Measurements from ENCODE around the gene DSE. TPM values are rescaled to one million over a fixed set of nuclear protein-coding genes. Genes with fewer than 3 reads are reported as not detected.
A peak's percentile ranks its signal among the peaks of the same experiment; 100 is the strongest.

Gene DSE
- total and polyA plus RNA-seq, 2 experiments from 2014 or later, result 12.7 to 28.1 TPM

- TF ChIP-seq CTCF (IDR thresholded peaks at IDR 0.05; ENCODE audit: low read depth, low read length), result no peak
- Histone ChIP-seq H3K36me3 (no peaks in the 10 kb centered on the region), H3K9me3 (ENCODE audit: low read depth) (no peaks in the 10 kb centered on the region), H3K27ac (no peak overlapping the region), H3K4me1 (ENCODE audit: low read depth) (peaks cover 6% of the 10 kb centered on the region), H3K4me3 (no peak overlapping the region), H3K27me3 (no peaks in the 10 kb centered on the region)
- DNase-seq (ENCODE audit: low read depth in 1 of 2, low spot score in 1 of 2), result no peak
Measured at GRCh38 chr6:116354236-116354635, 16.5 kb upstream of the DSE start.

- no peak overlapping the region for H3K27ac ChIP-seq
Measured at GRCh38 chr6:116355796-116356195, 15.0 kb upstream of the DSE start.

GRCh38 chr6:116359131-116359530 is 11.6 kb upstream of the DSE start:
- DNase-seq (ENCODE audit: low read depth in 1 of 2, low spot score in 1 of 2), result no peak
- H3K27me3 ChIP-seq, result no peaks in the 10 kb centered on the region
- no peak for TF ChIP-seq CTCF (IDR thresholded peaks at IDR 0.05; ENCODE audit: low read depth, low read length)
- no peaks in the 10 kb centered on the region for H3K9me3 ChIP-seq (ENCODE audit: low read depth)
- no peaks in the 10 kb centered on the region for H3K36me3 ChIP-seq
- H3K27ac ChIP-seq, result no peak overlapping the region
- H3K4me1 ChIP-seq (ENCODE audit: low read depth), result peaks cover 3% of the 10 kb centered on the region
- no peak overlapping the region for H3K4me3 ChIP-seq

More at GRCh38 chr6:116355796-116356195, 15.0 kb upstream of the DSE start:
- H3K36me3 ChIP-seq, result no peaks in the 10 kb centered on the region
- H3K9me3 ChIP-seq (ENCODE audit: low read depth), result no peaks in the 10 kb centered on the region
- no peak overlapping the region for H3K4me3 ChIP-seq
- DNase-seq (ENCODE audit: low read depth in 1 of 2, low spot score in 1 of 2), result no peak
- peaks cover 6% of the 10 kb centered on the region for H3K4me1 ChIP-seq (ENCODE audit: low read depth)
- no peak for TF ChIP-seq CTCF (IDR thresholded peaks at IDR 0.05; ENCODE audit: low read depth, low read length)
- no peaks in the 10 kb centered on the region for H3K27me3 ChIP-seq

- H3K27me3 ChIP-seq, result no peaks in the 10 kb centered on the region
- DNase-seq (ENCODE audit: low read depth in 1 of 2, low spot score in 1 of 2), result no peak
- no peaks in the 10 kb centered on the region for H3K9me3 ChIP-seq (ENCODE audit: low read depth)
- H3K4me1 ChIP-seq (ENCODE audit: low read depth), result no peaks in the 10 kb centered on the region
- H3K4me3 ChIP-seq, result no peak overlapping the region
- no peak overlapping the region for H3K27ac ChIP-seq
- H3K36me3 ChIP-seq, result no peaks in the 10 kb centered on the region
- no peak for TF ChIP-seq CTCF (IDR thresholded peaks at IDR 0.05; ENCODE audit: low read depth, low read length)
Measured at GRCh38 chr6:116359835-116360234, 10.9 kb upstream of the DSE start.

- Histone ChIP-seq H3K27ac (no peak overlapping the region), H3K27me3 (no peaks in the 10 kb centered on the region), H3K36me3 (no peaks in the 10 kb centered on the region), H3K4me1 (ENCODE audit: low read depth) (no peaks in the 10 kb centered on the region), H3K9me3 (ENCODE audit: low read depth) (no peaks in the 10 kb centered on the region), H3K4me3 (no peak overlapping the region)
- DNase-seq (ENCODE audit: low read depth in 1 of 2, low spot score in 1 of 2), result no peak
- TF ChIP-seq CTCF (IDR thresholded peaks at IDR 0.05; ENCODE audit: low read depth, low read length), result no peak
Measured at GRCh38 chr6:116362276-116362675, 8.5 kb upstream of the DSE start.

- H3K27ac ChIP-seq, result no peak overlapping the region
- DNase-seq (ENCODE audit: low read depth in 1 of 2, low spot score in 1 of 2), result peak in 1 of 2 donors; percentile 64
- no peak overlapping the region for H3K4me3 ChIP-seq
- no peaks in the 10 kb centered on the region for H3K9me3 ChIP-seq (ENCODE audit: low read depth)
- H3K27me3 ChIP-seq, result no peaks in the 10 kb centered on the region
- no peak for TF ChIP-seq CTCF (IDR thresholded peaks at IDR 0.05; ENCODE audit: low read depth, low read length)
- H3K4me1 ChIP-seq (ENCODE audit: low read depth), result no peaks in the 10 kb centered on the region
- no peaks in the 10 kb centered on the region for H3K36me3 ChIP-seq
Measured at GRCh38 chr6:116363759-116364158, 7.0 kb upstream of the DSE start.

Data from cardiac muscle cell (in vitro differentiated cells and primary cell).